ENCODE results near the gene DNLZ.

DNLZ gene

GRCh38 chr9:136335296-136336155, 28.0 kb downstream of the DNLZ start:
- DNase-seq: no peak
- TF ChIP-seq POLR2A (IDR thresholded peaks at IDR 0.05; ENCODE audit: low read length) (no peak), GATA1 (IDR thresholded peaks at IDR 0.05; ENCODE audit: low read depth, low read length) (no peak)

DNA sequence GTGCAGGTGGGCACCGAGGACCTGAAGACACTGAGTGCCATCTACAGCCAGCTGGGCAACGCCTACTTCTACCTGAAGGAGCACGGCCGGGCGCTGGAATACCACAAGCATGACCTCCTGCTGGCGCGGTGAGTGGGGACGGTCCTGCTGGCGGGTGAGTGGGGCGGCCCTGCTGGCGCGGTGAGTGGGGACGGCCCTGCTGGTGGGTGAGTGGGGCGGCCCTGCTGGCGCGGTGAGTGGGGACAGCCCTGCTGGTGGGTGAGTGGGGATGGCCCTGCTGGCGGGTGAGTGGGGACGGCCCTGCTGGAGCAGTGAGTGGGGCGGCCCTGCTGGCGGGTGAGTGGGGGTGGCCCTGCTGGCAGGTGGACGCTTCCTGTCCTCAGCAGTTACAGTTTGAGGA, 29.0 kb downstream of the DNLZ start:
- DNase-seq: no peak
- TF ChIP-seq GATA1 (IDR thresholded peaks at IDR 0.05; ENCODE audit: low read depth, low read length): no peak
- no peak for TF ChIP-seq POLR2A (IDR thresholded peaks at IDR 0.05; ENCODE audit: low read length)

DNA sequence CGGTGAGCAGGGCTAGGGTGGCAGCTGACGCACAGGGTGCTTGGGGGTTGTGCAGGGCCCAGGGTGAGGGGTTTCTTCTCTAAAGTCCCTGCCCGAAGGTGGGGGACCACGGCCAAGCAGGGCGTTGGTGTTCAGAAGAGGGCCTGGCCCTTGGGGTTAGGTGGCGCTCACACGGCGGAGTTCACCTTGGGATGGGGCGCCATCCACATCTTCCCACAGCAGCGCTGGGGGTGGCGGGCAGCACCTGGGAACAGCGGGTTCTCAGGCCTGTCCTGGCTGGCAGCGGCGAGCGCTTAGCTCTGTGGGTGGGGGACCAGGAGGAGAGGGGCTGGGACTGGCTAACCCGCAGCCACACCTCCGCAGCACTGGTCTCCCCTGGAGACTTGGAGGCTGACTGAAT, 30.1 kb downstream of the DNLZ start:
- DNase-seq: no peak
- no peak for TF ChIP-seq GATA1 (IDR thresholded peaks at IDR 0.05; ENCODE audit: low read depth, low read length)
- TF ChIP-seq POLR2A (IDR thresholded peaks at IDR 0.05; ENCODE audit: low read length): no peak

GRCh38 chr9:136333045-136333444, 30.5 kb downstream of the DNLZ start:
- no peak for TF ChIP-seq POLR2A (IDR thresholded peaks at IDR 0.05; ENCODE audit: low read length)
- no peak for TF ChIP-seq GATA1 (IDR thresholded peaks at IDR 0.05; ENCODE audit: low read depth, low read length)
- DNase-seq: no peak

- TF ChIP-seq GATA1 (IDR thresholded peaks at IDR 0.05; ENCODE audit: low read depth, low read length) (no peak), POLR2A (IDR thresholded peaks at IDR 0.05; ENCODE audit: low read length) (no peak)
- no peak for DNase-seq
These were observed 31.0 kb downstream of the DNLZ start for GRCh38 chr9:136332482-136332983.

DNA sequence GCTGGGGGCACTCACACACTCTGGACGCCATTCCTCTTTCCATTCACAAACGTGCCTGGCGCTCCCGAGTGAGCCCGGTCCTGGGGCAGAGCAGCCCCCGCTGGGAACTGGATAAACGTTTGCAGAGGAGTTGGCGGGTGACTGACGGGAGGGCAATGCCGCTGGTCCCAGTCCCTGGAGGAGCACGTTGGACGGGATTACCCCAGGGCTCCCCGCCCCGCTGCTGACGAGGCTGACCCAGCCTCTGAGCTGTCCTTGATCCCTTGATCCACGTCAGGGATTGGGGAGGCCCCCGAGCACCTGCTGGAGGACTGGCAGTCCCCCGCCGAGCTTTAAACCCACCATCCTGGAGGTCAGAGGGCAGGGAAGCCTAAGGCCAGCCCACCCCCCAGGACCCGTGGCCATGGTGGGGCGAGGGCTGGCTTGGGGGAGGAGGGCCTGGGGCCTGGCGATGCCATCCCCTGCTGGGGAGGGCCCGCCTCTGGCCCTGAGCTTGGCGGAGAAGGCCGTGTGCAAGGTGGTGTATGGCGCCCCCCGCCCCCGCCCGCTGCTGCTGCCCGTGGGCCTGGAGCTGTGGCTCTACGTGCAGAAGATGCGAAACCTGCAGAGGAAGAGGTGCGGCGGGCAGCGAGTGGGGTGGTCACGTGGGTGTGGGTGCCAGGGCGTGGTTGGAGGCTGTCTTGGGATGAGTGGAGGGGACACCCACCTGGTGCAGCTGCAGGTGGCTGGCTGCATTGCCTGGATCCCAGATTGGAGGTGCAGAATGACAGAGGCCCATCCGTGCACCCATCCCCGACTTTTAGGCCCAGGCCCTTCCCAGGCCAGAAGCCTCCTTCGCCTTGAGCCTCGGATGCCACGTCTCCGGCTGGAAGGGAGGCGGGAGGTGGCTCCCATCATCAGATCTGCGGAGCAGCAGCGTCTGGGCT, 31.7 kb downstream of the DNLZ start:
- no peak for TF ChIP-seq POLR2A (IDR thresholded peaks at IDR 0.05; ENCODE audit: low read length)
- TF ChIP-seq GATA1 (IDR thresholded peaks at IDR 0.05; ENCODE audit: low read depth, low read length): no peak
- DNase-seq: no peak

DNA sequence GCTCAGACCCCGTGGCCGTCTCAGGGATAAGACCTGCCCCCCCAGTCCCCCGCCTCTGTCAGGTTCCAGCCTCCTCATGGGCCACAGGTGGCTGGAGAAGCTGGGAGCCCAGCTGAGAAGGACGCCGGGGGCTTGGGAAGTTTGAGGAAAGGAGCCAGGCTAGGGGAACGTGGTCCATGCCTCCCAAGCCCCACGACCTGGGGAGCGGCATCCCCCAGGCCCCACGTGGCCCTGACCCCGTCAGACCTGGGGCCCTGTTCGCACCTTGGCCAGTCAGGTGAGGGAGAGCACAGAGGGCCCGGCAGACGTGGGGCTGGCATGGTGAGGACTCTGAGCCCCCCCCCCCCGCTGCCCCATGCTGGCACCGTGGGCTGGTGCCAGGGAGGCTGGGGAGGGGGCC, 32.5 kb downstream of the DNLZ start:
- TF ChIP-seq POLR2A (IDR thresholded peaks at IDR 0.05; ENCODE audit: low read length) (no peak), GATA1 (IDR thresholded peaks at IDR 0.05; ENCODE audit: low read depth, low read length) (no peak)
- DNase-seq: no peak

DNA sequence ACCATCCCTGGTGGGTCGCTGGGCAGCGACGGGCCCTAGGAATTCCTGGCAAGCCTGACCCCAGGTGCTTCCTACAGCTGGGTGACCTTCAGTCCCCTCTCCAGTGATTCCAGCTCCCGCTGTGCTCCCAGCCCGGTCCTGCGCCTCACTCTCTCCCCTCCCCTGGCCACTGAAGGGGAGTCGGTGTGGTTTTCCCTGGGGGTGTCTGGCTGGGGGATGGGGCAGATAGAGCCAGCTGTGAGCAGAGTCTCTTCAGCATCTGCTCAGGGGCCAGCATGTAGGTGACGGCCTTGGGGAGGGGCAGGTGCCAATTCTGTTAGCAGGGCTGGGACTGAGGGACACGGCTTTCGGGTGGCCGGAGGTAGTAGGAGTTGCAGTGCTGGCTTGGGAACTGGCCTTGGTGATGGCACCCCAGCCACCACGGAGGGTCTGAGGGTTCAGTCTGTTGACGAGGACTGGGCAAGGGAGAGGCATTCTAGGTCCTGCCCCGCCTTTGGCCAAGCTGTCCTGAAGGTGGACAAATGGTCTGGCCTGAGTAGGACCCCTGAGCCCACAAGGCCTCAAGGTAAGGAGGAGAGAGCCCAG, 33.0 kb downstream of the DNLZ start:
- no peak for TF ChIP-seq GATA1 (IDR thresholded peaks at IDR 0.05; ENCODE audit: low read depth, low read length)
- no peak for TF ChIP-seq POLR2A (IDR thresholded peaks at IDR 0.05; ENCODE audit: low read length)

DNA sequence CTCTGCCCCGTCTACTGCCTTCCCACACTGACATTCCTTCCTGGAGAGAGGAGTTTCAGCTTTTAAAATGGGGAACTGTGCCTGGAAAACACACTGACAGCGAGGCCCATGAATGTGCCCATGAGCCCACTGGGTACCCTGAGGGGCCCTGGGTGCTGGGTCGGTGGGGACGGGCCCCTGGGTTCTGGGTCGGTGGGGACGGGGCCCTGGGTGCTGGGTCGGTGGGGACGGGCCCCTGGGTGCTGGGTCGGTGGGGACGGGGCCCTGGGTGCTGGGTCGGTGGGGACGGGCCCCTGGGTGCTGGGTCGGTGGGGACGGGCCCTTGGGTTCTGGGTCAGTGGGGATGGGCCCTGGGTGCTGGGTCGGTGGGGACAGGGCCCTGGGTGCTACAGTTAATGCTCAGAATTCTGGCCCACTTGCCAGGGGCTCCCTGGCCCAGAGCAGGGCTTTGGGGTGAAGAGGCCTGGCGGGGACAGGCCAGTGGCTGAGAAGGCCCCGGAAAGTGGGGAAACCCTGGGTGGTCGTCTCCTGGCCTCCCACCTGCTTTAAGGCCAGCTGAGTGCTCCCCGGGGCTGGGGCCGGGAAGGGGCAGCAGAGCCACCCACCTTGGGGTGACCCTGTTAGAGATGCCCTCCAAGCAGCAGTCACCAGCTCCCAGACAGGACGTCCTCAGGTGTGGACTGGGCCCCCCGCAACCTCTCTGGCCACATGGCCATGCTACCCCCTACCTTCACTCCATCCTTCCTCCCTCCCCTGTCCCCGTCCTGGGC, 33.7 kb downstream of the DNLZ start:
- DNase-seq: no peak
- TF ChIP-seq POLR2A (IDR thresholded peaks at IDR 0.05; ENCODE audit: low read length) (no peak), GATA1 (IDR thresholded peaks at IDR 0.05; ENCODE audit: low read depth, low read length) (no peak)

More for the DNA sequence above, 33.0 kb downstream of the DNLZ start:
- no peak for DNase-seq

DNA sequence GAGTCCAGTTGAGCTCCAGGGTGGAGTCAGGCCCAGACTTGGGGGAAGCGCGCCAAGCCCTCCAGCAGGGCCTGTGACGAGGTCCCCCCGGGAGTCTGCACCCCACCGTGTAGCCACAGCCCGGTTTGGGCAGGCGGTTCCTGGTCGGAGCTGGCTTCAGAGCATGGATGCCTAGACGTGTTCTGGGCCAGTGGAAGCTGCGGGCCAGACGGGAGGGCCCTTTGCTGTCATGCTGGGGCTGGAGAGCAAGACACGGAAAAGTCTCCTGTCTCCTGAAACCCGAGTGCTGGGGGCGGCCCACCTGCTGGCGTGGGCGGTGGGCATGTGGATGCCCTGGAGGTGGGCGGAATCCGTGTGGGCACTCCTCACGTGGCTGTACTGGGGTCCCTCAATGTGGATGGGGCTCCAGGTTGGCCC, 34.3 kb downstream of the DNLZ start:
- TF ChIP-seq GATA1 (IDR thresholded peaks at IDR 0.05; ENCODE audit: low read depth, low read length) (no peak), POLR2A (IDR thresholded peaks at IDR 0.05; ENCODE audit: low read length) (no peak)
- no peak for DNase-seq

DNA sequence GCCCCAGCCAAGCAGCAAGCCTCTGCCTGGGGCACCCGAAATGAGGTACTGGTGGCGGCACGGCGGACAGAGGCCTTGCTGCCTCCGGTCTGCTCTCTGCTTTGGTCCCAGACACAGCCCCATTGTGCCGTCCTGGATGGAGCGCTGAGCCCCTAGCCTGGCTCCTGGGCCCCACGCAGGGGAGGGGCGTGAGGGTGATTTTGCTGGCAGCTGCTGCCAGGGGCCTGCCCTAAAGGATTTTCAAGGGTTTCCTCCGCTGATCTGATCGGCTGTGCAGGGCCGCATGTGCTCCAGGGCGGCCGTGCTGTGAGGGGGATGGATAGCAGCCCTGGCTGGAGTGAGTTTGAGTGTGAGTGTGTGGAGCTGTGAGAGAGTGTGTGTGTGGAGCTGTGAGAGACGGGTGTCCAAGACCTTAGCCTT, 34.9 kb downstream of the DNLZ start:
- TF ChIP-seq POLR2A (IDR thresholded peaks at IDR 0.05; ENCODE audit: low read length) (no peak), GATA1 (IDR thresholded peaks at IDR 0.05; ENCODE audit: low read depth, low read length) (no peak)
- DNase-seq: no peak

GRCh38 chr9:136328011-136328621, 35.4 kb downstream of the DNLZ start:
- TF ChIP-seq GATA1 (IDR thresholded peaks at IDR 0.05; ENCODE audit: low read depth, low read length) (no peak), POLR2A (IDR thresholded peaks at IDR 0.05; ENCODE audit: low read length) (no peak)
- no peak for DNase-seq
